Activated naive CD4-positive, alpha-beta T cell (primary cell): Measurements from ENCODE around the gene BTBD8.

Experiments used
- DNase-seq, 4 experiments: peaks; one replicate each; lab custom pipeline; 2025; lab: John Stamatoyannopoulos, UW

Gene BTBD8

DNA sequence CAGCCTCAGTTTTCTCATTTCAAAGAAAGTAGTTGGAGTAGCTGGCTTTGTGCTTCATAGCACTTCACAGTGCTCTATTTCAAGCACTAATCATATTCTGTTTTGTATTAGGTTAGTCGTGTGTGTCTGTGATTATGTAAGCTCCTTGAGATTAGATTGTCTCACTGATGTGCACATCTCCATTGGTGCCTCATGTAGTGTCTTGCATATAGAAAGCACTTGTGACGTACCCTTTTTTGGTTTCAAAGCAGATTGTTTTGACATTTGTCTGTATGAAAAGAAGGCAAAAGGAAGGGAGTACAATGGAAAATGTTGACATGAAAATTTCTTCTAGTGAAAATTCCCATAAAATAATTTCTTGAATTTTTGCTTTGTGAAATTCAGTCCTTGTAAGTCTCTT, 13.9 kb downstream of the BTBD8 start:
- DNase-seq: no peak

DNA sequence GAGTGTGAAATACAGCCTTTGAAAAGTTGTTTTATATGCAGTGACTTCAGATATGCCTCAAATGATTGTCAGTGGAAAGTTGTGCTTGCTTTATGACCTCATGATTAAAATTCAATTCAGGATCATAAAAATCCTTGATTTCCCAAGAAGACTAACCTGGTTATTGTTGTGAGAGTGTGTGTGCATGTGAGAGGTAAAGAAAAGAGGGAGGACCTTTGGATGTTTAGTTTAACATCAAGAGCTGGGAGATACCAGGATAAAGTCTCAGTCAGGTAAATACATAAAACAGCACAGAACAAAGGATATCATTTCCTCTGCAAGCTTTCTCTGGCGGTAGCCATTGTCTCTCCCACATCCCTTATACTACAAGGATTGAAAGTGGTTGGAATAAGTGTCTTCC, 14.4 kb downstream of the BTBD8 start:
- no peak for DNase-seq

DNA sequence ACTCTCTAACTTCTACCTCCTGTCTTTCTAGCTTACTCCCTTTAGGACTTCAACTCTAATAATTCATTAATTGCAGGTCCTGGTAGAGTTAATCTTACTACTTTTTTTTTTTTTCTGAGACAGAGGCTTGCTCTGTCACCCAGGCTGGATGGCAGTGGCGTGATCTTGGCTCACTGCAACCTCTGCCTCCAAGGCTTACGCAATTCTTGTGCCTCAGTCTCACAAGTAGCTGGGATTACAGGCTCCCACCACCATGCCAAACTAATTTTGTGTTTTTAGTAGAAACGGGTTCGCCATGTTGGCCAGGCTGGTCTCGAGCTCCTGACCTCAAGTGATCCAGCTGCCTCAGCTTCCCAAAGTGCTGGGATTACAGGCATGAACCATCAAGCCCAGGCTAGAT, 15.7 kb downstream of the BTBD8 start:
- DNase-seq: no peak

DNA sequence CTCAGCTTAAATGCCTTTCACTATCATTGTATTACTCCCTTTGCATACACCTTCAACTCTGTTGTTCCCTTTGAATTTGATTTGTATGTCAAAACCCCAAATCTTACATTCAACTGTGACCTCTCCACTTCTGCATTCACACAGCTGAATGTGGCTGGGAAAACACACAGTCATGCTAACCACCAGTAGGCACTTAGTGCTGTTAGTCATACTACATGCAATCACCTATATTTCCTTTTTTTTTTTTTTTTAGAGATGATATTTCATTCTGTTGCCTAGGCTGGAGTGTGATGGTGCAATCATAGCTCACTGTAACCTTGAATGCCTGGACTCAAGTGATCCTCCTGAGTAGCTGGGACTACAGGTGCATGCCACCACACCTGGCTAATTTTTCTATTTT, 16.2 kb downstream of the BTBD8 start:
- no peak for DNase-seq

DNA sequence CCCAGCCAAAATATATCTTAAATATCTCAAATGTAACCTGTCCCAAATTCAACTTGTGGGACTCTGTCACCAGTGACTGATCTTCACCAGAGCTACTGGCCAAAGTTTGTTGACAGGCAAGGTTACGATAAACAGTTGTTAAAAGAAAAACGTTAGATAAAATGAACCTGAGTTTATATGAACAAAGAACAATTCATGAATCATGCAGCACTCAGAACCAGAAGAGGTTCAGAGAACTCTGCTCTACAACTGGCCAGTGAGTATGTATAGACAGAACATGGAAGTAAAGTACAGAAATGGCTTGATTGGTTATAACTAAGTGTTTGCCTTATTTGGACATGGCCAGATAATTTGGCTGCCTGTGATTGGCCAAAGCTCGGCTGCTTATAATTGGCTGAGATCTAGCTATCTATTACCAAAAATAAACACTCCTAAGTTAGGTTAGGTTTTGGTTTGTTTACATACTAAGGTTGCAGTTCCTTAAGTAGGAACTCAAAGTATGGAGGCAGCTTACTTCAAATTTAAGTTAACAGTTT, 25.5 kb downstream of the BTBD8 start:
- DNase-seq: no peak

DNA sequence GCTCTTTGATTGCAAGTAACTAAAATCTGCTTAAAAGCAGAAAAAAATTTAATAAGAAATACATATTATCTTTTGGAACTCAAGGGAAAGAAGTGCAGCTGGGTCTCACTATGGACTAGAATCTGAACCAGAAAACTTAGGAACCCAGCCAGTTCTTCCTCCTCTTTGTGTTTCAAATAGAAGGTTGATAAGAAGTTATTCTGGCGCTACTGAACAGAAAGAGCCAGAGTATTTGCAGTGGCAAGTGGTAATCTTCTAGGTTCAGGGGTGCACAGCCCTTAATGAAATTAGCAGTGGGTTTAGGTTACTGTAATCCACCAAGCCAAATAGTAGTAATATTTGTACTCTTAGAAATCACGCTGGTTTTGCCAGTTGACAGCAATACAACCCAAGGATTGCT, 28.5 kb downstream of the BTBD8 start:
- no peak for DNase-seq

DNA sequence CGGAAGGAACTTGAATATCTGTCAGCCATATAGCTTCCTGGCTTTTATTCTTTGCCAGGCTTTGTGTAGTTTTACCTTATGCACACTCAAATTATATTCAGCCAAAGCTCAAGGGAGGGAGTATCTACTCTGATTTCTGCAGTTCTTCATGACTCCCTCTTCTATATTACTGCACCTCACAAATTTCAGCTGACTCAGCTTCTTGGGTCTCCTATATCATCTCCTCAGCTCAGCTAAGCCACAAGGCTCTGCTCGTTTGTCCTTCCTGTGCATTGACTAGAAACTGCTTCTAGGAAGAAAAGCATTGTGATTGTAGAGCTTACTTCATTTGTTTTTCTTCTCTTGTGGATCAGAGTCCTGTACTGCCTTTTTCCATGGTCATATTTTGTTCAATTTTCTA, 37.4 kb downstream of the BTBD8 start:
- no peak for DNase-seq

DNA sequence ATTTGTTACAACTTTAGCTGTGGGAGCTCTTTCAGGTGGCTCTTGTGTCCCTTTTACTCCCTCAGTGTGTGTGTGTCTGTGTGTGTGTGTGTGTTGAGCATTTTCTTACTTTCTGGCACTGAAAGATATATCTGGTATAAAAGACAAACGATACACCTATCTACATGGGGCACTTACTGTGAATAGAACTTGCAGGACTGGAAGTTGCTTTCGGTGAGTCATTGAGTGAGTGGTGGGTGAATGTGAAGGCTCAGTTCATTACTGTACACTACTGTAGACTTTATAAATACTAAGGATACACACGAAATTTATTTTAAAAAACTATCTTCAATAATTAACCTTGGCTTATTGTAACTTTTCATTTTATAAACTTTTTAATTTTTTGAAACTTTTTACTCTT, 38.7 kb downstream of the BTBD8 start:
- no peak for DNase-seq

DNA sequence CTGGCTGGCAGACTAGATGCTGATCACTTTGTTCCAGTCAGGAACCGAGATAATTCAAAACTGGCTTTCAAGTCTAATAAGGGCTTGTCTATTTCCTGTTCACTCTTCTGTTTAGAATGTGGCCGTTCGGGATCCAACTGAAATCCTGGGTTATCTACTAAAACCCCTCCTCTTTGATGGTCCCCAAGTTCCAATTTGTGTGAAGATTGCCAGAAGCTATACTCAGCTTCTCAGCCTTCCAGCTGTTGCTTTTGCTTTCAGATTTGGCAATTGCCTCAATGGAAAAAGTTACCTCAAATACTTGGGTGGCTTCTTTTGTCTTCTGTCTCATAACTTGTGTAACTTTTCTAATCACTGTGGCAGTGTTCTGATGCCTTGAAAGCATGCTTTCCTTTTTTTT, 43.7 kb downstream of the BTBD8 start:
- DNase-seq: no peak

DNA sequence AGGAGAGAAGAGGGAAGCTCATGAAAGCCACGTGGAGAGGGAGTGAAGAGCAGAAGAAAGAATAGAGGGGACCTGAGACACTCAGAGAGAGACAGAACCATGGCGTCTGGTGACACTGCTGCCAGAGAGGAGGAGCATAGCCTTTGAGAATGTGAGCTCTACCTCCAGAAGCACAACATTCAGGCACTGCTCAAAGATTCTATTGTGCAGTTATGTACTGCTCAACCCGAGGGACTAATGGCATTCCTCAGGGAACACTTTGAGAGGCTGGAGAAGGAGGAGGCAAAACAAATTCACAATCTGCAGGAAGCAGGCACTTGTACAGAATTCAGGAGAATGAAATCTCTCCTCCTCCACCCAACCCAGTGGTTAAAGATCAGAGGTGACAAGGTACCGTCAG, 45.1 kb downstream of the BTBD8 start:
- no peak for DNase-seq

DNA sequence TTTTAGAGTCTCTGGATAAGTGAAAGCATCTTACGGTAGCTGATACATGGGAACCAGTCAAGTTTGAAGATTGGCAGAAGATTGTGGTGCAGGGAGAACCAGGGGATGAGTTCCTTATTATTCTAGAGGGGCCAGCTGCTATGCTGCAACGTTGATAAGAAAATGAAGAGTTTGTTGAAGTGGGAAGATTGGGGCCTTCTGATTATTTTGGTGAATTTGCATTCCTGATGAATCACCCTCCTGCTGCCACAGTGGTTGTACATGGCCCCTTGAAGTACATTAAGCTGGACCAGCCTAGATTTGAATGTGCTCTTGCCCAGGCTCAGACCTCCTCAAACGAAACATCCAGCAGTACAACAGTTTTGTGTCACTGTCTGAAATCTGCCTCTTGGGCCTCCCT, 45.9 kb downstream of the BTBD8 start:
- DNase-seq: no peak

DNA sequence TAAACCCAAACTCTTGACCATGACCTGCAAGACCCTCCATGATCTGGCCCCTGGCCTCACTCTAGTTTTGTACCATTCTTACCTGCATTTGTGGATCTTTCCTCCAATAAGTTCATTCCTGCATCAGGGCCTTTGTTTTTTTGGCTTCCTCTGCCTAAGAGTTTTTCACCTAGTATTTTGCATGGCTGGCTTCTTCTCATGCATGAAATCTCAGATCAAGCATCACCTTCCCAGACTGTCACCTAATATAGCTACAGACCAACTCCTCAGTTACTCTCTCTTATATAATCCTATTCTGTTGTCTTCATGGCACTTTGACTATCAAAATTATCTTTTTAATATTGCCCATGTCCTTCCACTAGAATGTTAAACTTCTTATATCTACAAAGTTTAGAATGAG, 54.2 kb downstream of the BTBD8 start:
- DNase-seq: no peak

DNA sequence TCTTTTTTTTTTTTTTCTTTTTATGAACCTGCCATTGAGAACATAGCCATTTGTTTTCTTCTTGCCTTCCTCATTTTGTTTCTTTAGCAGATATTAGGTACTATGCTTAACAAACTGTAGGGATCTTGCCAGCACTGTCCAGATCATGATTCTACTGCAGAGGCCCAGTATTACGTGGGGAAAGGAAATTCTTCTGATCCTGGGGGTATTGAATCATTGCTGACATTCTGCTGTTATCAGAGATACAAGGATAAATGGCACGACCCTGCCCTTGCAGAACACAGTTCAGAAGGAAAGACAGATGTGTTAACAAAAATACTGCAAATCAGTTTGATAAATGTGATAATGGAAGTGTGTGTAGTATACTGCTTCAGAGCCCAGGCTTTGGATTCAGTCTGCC, 56.2 kb downstream of the BTBD8 start:
- DNase-seq: no peak

DNA sequence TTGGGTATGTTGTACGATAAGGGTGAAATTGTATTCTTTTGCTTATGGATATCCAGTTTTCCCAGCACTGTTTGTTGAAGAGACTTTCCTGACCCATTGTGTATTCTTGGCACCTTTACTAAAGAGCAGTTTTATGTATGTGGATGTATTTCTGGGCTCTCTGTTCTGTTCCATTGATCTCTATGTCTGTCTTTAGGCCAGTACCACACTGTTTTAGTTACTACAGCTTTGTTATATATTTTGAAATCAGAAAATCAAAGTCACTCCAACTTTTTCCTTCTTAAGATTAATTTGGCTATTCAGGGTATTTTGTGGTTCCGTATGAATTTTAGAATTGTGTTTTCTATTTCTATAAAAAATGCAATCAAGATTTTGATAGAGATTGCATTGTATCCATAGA, 74.8 kb downstream of the BTBD8 start:
- DNase-seq: no peak

DNA sequence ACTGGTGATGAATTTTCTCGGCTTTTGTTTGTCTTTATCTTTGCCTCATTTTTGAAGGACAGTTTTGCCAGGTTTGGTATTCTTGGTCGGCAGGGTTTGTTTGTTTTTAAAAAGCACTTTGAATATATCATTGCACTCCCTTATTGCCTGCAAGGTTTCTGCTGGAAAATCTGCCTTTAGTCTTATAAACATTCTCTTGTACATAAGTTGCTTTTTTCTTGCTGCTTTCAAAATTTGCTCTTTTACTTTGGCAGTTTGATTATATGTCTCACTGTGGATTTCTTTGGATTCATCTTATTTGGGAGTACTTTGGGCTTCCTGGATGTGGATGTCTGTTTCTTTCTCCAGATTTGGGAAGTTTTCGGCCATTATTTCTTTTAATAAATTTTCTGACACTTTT, 79.4 kb downstream of the BTBD8 start:
- no peak for DNase-seq

DNA sequence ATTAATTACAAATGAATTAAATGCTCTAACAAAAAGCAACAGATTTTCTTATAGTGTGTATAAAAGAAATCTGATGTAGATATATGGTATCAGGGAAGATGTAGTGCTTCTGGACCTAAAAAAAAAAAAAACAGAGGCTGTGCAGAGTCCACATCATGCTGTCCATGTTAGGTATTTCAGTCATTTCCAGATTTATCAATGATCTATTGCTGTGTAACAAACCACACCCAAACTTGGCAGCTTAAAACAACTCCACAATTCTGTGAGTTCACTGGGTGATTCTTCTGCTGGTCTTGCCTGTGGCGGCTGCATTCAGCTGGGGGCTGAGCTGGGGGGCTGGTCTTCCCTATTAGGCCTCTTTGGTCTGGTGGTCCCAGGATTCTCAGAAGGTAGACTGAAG, 85.2 kb downstream of the BTBD8 start:
- no peak for DNase-seq

DNA sequence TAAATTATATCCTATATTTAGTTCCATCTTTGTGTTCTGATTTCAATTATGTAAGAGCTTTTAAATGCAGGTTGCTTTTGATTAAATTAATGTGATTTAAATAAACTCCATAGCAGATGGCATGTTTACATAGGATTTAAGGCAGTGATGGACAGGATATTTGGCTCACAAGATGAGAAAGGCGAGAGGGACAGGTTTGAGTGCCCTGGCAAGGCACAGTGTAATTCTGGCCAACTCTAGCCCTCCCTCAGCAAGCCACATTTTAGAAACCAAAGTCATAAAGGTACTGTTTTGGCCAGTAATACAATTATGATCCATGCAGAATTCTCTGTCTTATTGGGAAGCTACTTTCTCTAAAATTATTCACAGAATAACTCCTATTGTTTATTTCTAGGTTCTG, 87.0 kb downstream of the BTBD8 start:
- no peak for DNase-seq

DNA sequence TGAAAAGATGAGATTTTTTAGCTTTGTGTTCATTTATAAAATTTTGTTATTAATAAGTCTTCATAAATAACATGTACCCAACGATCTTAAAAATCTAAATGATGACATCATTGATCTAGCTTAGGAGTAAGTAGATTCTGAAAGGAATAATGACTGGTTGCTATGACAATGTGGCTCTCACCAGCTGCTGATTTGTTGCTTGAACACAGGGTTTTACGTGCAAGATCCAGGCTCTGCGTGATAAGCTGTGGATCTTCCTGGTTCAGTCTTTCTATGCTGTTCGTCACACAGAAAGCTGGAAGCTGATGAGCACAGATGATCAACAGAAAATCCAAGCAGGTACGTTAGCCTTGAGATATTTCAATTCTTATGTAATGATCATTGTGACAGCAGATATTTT, 88.5 kb downstream of the BTBD8 start:
- DNase-seq: no peak

DNA sequence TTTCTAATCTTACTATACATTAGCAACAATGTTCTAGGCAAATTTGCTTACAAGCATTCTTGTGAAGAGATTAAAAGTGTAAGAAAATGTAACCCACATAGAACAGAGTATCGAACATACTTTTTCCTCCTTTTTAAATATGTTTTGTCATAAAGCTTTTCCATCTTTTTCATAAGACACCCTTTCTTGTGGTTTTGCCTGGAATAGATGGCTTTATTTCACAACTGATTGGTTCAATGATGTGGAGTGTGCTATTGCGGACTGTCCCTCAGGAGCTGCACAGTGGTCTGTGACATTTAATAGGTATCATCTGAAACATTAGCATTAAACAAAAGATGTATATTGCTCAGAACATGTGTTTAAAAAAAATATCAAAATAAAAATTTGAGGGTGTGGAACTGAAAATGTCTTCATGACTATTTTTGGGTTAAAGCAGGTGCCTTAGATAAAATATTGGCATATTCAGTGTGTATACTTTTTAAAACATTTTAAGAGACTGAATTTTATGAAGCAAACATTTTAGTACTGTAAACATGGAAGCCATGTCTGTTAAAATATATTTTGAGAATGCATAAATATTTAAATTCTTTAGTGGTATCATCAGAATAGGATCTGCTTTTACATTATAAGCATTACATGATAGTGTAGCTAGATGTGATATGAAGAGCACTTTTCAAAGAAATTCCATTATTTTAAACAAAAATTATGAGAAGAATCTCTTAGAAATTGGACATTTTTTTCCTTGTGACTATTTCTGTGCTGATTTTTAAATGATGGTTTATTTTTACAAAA, 89.3 kb downstream of the BTBD8 start:
- DNase-seq: no peak

DNA sequence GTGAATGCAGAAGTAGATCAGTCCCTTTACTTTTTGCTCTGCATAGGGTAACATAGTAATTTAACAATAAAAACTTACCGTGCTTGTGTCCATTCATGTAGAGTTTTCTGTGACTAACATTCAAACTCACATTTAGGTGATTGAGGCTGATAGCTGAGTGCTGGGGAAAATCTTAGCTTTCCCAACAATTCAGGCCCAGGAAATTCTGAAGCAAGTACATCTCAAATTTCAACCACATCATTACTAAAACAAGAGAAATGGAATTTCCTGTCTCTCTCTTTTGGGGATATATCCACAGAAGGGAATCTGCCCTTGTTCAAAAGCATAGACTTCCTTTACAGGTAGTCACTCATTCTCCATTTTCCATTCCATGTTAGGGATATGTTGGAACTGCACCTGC, 104.5 kb downstream of the BTBD8 start:
- no peak for DNase-seq

DNA sequence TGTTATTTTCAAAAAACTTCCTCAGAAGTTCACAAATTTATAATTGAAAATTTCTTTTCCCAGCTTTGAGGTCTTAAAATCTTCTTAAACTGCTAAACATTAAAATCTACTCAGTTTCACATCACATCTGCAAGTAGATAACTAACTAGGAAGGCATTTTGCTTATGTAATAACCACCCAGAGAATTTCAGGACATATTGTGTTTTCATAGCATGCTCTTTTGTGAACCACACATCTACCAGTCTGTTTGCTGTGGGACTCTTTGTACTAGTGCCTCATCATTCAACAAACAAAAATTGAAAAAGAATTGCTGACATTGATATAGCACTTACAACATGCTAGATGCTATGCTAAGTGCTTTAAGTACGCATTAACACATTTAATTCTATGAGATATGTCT, 105.9 kb downstream of the BTBD8 start:
- DNase-seq: no peak

DNA sequence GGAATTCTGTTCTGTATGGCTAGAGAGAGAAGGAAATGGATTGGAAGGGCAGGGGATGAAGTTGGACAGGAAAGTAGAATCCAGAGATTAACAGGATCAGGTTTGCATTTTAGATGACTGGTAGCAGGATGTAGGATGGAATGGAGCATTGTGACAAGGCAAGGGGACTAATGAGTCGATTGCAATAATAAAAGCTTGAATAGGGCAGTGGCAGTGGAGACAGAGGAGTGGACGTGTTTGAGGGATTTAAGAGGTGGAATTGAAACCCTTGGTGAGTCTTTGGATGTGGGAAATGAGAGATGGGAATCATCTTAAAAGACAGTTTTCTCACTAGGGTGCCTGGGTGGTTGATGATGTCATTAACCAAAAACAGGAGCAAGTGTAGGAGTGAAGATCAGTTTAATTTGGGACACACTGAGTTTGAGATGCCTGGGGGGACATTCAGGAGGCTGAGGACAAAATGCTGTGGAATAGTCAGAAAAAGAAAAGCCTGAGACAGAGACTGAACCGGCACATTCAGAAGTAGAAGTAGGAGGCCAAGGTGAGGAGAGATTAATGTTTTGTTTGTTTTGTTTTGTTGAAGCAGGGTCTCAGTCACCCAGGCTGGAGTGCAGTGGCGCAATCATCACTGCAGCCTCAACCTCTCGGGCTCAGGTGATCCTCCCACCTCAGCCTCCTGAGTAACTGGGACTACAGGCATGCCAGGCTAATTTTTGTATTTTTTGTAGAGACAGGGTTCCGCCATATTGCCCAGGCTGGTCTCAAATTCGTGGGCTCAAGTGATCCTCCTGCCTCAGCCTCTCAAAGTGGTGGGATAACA, 108.5 kb downstream of the BTBD8 start:
- DNase-seq: no peak

DNA sequence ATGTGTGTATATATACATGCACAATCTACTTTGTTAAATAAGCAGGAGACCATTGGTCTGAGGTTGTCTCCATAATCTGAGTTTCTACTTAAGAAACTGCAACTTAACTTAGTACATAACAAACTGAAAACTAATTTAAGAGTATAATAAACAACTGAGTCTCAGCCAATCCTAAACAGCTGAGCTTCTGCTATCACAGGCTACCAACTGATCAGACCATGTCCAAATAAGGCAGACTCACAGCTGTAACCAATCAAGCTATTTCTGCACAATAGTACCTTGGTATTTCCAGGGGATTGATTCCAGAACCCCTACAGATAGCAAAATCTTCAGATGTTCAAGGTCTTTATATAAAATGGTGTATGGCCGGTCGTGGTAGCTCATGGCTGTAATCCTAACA, 111.6 kb downstream of the BTBD8 start:
- no peak for DNase-seq
